Measurements from ENCODE around the gene UBE4B. TPM values are rescaled to one million over a fixed set of nuclear protein-coding genes. Genes with fewer than 3 reads are reported as not detected.
A peak's percentile ranks its signal among the peaks of the same experiment; 100 is the strongest.

Gene UBE4B
- total and polyA plus RNA-seq, 9 of the 15 experiments (the other 6 are each of a cell fraction or from before 2014, with no cell fraction given), result 11.7 to 73.7 (median 40.1) TPM

DNA sequence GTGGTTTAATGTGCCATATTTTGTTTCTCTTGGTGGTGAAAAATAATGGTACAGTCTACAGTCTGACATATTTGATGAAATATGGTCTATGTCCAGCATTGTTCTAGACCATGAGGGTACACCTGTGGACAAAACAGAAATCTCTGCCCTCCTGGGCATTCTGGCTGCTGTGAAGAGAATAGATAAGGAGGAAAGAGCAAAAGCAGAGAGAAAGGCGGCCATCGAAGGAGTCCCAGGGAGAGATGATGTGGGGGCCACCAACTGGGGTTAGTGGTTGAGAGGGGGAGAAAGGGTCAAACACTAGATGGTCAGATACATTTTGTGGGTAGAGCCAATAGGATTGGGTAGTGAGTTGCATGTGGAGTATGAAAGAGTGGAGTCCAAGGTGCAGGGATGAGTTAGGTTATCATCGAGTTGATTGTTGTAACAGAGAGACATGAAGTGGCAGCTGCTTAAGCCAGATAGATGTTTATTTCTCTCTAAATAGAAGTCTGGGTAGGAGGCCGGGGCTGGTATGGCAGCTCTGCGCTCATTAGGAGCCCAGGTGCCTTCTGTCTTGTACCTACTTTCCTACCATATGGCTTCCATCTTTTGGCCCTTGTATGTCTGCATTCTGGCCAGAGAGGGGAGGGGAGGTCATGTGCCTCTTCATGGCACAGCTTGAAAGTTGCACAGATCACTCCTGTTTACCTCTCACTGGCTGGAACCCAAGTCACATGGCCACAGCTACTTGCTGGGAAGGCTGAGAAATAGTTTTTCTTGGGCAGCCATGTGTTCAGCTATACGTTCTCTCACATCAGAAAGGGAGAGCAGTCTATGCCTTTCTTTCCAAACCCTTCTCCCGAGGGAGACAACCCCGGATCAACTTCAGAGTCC is 13.0 kb downstream of the UBE4B start (continued):
- TF ChIP-seq MITF (IDR thresholded peaks at IDR 0.05), result peak; percentile 15; the same call in 1 of the 2 replicates
- TF ChIP-seq ZNF280B (CRISPR knock-in tag; IDR thresholded peaks at IDR 0.05), result no peak
- no peak for TF ChIP-seq PHB (CRISPR knock-in tag; IDR thresholded peaks at IDR 0.05)
- TF ChIP-seq PRDM10 (IDR thresholded peaks at IDR 0.05; ENCODE audit: partially characterized antibody), result peak; percentile 6
- TF ChIP-seq MAX (CRISPR knock-in tag; IDR thresholded peaks at IDR 0.05), result 0 out of 2 replicates have a peak, but pooled peaks have one; percentile 16
- no peak for TF ChIP-seq TCF7L2 (IDR thresholded peaks at IDR 0.05; ENCODE audit: low read depth, low read length)
- no peak for TF ChIP-seq U2AF2 (optimal IDR thresholded peaks at IDR 0.05; ENCODE audit: low read depth, low read length)
- TF ChIP-seq RFX5 (IDR thresholded peaks at IDR 0.05; ENCODE audit: low read depth, low read length), result no peak
- TF ChIP-seq, protein P1, sequence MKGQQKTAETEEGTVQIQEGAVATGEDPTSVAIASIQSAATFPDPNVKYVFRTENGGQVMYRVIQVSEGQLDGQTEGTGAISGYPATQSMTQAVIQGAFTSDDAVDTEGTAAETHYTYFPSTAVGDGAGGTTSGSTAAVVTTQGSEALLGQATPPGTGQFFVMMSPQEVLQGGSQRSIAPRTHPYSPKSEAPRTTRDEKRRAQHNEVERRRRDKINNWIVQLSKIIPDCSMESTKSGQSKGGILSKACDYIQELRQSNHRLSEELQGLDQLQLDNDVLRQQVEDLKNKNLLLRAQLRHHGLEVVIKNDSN (CRISPR knock-in tag; IDR thresholded peaks at IDR 0.05), result peak; percentile 84
- no peak for TF ChIP-seq XRCC3 (IDR thresholded peaks at IDR 0.05)
- TF ChIP-seq, protein P2, sequence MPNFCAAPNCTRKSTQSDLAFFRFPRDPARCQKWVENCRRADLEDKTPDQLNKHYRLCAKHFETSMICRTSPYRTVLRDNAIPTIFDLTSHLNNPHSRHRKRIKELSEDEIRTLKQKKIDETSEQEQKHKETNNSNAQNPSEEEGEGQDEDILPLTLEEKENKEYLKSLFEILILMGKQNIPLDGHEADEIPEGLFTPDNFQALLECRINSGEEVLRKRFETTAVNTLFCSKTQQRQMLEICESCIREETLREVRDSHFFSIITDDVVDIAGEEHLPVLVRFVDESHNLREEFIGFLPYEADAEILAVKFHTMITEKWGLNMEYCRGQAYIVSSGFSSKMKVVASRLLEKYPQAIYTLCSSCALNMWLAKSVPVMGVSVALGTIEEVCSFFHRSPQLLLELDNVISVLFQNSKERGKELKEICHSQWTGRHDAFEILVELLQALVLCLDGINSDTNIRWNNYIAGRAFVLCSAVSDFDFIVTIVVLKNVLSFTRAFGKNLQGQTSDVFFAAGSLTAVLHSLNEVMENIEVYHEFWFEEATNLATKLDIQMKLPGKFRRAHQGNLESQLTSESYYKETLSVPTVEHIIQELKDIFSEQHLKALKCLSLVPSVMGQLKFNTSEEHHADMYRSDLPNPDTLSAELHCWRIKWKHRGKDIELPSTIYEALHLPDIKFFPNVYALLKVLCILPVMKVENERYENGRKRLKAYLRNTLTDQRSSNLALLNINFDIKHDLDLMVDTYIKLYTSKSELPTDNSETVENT (CRISPR knock-in tag; IDR thresholded peaks at IDR 0.05), result no peak
- TF ChIP-seq, protein P3, sequence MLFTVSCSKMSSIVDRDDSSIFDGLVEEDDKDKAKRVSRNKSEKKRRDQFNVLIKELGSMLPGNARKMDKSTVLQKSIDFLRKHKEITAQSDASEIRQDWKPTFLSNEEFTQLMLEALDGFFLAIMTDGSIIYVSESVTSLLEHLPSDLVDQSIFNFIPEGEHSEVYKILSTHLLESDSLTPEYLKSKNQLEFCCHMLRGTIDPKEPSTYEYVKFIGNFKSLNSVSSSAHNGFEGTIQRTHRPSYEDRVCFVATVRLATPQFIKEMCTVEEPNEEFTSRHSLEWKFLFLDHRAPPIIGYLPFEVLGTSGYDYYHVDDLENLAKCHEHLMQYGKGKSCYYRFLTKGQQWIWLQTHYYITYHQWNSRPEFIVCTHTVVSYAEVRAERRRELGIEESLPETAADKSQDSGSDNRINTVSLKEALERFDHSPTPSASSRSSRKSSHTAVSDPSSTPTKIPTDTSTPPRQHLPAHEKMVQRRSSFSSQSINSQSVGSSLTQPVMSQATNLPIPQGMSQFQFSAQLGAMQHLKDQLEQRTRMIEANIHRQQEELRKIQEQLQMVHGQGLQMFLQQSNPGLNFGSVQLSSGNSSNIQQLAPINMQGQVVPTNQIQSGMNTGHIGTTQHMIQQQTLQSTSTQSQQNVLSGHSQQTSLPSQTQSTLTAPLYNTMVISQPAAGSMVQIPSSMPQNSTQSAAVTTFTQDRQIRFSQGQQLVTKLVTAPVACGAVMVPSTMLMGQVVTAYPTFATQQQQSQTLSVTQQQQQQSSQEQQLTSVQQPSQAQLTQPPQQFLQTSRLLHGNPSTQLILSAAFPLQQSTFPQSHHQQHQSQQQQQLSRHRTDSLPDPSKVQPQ (CRISPR knock-in tag; IDR thresholded peaks at IDR 0.05; ENCODE audit: borderline replicate concordance), result no peak
- no peak for TF ChIP-seq PHF21A (IDR thresholded peaks at IDR 0.05; ENCODE audit: borderline replicate concordance, low read depth)

Data from K562 (cell line).